Upper lobe of left lung (tissue), 6 donors: Measurements from ENCODE around the gene SCCPDH. TPM values are rescaled to one million over a fixed set of nuclear protein-coding genes. Genes with fewer than 3 reads are reported as not detected.

Experiments
- ATAC-seq, 2 donors: fragments of 200-7000 bp; cut with Tn5 transposase; one replicate each; pipeline ENCODE4 v1.9.1; 2022; ENCODE audit warnings: mild to moderate bottlenecking in 2 of 2, moderate library complexity in 2 of 2; ENCODE audit not compliant: low FRiP score in 2 of 2
- DNase-seq, 2 donors: peaks; one replicate each; pipeline ENCODE4 v3.0.0-alpha.2; 2019 to 2020
- H3K27ac ChIP-seq, 4 donors: fragments of 200-600 bp; sonication (generic); one replicate each; pipeline ENCODE4 v1.5.1; 2016 to 2019
- H3K27me3 ChIP-seq, 4 donors: fragments of 200-600 bp; sonication (generic); one replicate each; pipeline ENCODE4 v1.5.1; 2017 to 2019
- H3K36me3 ChIP-seq, 4 donors: fragments of 200-600 bp; sonication (generic); one replicate each; pipeline ENCODE4 v1.5.1; 2016 to 2019
- H3K4me1 ChIP-seq, 4 donors: fragments of 200-600 bp; sonication (generic); one replicate each; pipeline ENCODE4 v1.5.1; 2018 to 2019
- H3K4me3 ChIP-seq, 4 donors: fragments of 200-600 bp; sonication (generic); one replicate each; pipeline ENCODE4 v1.5.1; 2017 to 2019; ENCODE audit warnings: mild to moderate bottlenecking in 2 of 4, moderate library complexity in 1 of 4
- H3K9me3 ChIP-seq, 4 donors: fragments of 200-600 bp; sonication (generic); one replicate each; pipeline ENCODE4 v1.5.1; 2018 to 2019
- EP300 ChIP-seq, 4 donors: sonication (generic); formaldehyde crosslinking; IDR thresholded peaks; one replicate each; pipeline ENCODE4 v1.5.1; 2017; ENCODE audit warnings: antibody characterized with exemption in 4 of 4, control low read depth in 2 of 4
- POLR2A ChIP-seq, 4 donors: fragments of 450-650 bp; IDR thresholded peaks; one replicate each; pipeline ENCODE4 v1.5.1; 2016 to 2017; ENCODE audit warnings: antibody characterized with exemption in 4 of 4, mild to moderate bottlenecking in 2 of 4
- POLR2AphosphoS5 ChIP-seq, 2 donors: sonication (generic); formaldehyde crosslinking; IDR thresholded peaks; one replicate each; pipeline ENCODE4 v1.5.1; 2017; ENCODE audit warnings: antibody characterized with exemption in 2 of 2
- WGBS, 2 donors: methylation state at CpG; one replicate each; pipeline ENCODE4 v1.1.5; 2017 to 2018; 5-methylcytosine and 5-hydroxymethylcytosine counted together
- total RNA-seq, 6 donors: library from RNA; depleted of rRNA in 4 of 6; stranded (reverse); fragments of >200 nt in 4 of 6; gene quantifications; one replicate each; pipeline versions ENCODE4 v1.1.0 to v1.2.1, GENCODE V29; 2016 to 2021
- TF ChIP-seq, protein P1 (sequence below), 6 experiments: fragments of 450-650 bp in 4 of 6; fragments of 200-600 bp in 2 of 6; sonication (generic) in 2 of 6; IDR thresholded peaks; one replicate each; pipeline ENCODE4 v1.5.1; 2016 to 2019; ENCODE audit warnings: antibody characterized with exemption in 6 of 6
- donor health status: DM: no; HTN: no; CAD: no; lungs with moderate emphysema.
- donor health status: DM: no; HTN: yes; CAD: no; lungs with severe emphysema.

SCCPDH gene
- total RNA-seq, 6 donors from 2014 or later: 16.8 to 30.3 (median 23.1) TPM

DNA sequence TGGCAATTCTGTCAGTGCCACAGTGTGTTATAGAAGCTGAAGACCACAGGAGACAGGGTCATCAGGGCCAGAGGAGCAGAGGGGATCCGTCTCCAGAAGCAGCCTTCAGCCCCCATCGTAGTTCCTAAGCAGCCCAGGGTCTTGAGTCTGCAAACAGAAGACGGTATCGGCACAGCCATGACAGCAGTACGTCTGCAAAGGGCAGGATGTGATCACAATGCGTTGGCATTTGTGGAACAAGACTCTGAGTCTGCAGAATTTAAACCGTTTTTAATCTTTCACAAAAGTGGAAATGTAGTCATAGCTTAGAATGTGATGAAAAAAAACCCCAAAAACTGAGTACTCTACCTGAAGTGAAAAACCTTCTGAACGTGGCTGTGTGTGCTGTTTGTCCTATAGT is 44.0 kb upstream of the SCCPDH start:
- 58% methylated on average over 8 of the region's 8 CpGs for WGBS, 2 donors
- Histone ChIP-seq H3K4me3 (no peak overlapping the region), H3K27ac (no peak overlapping the region), H3K4me1 (peaks cover 0 to 3% (median 0%) of the 10 kb centered on the region in 4 donors), H3K27me3 (no peaks in the 10 kb centered on the region), H3K36me3 (no peaks in the 10 kb centered on the region), H3K9me3 (no peaks in the 10 kb centered on the region)
- TF ChIP-seq POLR2A (IDR thresholded peaks at IDR 0.05) (no peak), POLR2AphosphoS5 (IDR thresholded peaks at IDR 0.05) (no peak), EP300 (IDR thresholded peaks at IDR 0.05) (no peak)
- TF ChIP-seq, protein P1, sequence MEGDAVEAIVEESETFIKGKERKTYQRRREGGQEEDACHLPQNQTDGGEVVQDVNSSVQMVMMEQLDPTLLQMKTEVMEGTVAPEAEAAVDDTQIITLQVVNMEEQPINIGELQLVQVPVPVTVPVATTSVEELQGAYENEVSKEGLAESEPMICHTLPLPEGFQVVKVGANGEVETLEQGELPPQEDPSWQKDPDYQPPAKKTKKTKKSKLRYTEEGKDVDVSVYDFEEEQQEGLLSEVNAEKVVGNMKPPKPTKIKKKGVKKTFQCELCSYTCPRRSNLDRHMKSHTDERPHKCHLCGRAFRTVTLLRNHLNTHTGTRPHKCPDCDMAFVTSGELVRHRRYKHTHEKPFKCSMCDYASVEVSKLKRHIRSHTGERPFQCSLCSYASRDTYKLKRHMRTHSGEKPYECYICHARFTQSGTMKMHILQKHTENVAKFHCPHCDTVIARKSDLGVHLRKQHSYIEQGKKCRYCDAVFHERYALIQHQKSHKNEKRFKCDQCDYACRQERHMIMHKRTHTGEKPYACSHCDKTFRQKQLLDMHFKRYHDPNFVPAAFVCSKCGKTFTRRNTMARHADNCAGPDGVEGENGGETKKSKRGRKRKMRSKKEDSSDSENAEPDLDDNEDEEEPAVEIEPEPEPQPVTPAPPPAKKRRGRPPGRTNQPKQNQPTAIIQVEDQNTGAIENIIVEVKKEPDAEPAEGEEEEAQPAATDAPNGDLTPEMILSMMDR (IDR thresholded peaks at IDR 0.05): no peak
- ATAC-seq: no peak
- no peak for DNase-seq

- 87 to 91% methylated on average over 10 of the region's 10 CpGs for WGBS, 2 donors
- Histone ChIP-seq H3K27ac (no peak overlapping the region), H3K4me1 (peaks cover 0 to 3% (median 0%) of the 10 kb centered on the region in 4 donors), H3K9me3 (no peaks in the 10 kb centered on the region), H3K36me3 (no peaks in the 10 kb centered on the region), H3K4me3 (no peak overlapping the region), H3K27me3 (no peaks in the 10 kb centered on the region)
- no peak for DNase-seq
- no peak for ATAC-seq
- TF ChIP-seq POLR2A (IDR thresholded peaks at IDR 0.05): no peak
- no peak for TF ChIP-seq EP300 (IDR thresholded peaks at IDR 0.05)
- no peak for TF ChIP-seq POLR2AphosphoS5 (IDR thresholded peaks at IDR 0.05)
- TF ChIP-seq, protein P1 (IDR thresholded peaks at IDR 0.05): no peak
These were observed 43.5 kb upstream of the SCCPDH start for GRCh38 chr1:246680696-246681130.

DNA sequence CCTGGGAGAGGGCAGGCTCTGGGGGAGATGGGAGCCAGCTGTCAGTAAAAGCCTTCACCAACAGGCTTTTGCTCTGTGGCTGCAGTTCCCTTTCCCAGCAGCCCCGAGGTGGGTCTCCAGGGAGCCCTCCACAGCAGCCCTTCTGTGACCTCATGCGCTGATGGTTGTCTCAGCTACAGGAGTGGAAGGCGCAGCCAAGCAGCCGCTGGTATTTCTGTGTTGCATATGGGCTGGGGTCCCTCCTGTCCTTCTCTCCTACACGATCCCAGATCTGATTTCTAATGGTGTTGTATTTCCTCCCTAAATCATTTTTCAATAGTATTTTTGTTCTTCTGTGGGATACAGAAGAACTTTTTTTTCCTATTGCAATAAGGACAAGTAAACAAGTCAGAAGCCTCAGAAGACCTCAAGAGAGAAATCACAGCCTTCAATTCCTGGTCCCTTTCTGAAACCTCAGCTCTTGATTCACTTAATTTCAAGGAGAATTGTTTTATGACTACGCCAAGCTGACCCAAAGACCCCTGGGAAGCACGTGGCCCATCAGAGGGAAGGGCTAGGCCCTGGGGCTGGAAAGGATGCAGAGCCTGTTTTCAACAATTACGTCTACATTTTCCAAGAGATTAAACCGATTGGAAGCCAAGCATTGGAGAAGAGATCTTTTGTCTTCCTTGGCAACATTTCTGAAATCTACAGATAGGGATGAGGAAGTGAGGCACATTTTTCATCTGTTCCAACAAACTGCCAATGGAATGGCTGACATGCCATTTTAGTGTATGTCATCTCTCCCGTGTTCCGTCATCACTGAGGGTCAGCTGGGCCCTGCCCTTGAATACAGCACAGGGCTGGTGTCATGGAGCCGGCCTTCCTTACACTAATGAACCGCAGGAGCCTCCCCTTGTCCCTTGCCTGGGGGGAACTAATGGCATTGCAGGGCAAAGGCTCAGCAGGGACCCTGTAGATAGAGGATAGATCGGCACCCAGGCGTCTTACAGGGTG is 42.0 kb upstream of the SCCPDH start:
- Histone ChIP-seq H3K27ac (no peak overlapping the region), H3K4me3 (no peak overlapping the region), H3K9me3 (no peaks in the 10 kb centered on the region), H3K4me1 (peaks cover 0 to 3% (median 0%) of the 10 kb centered on the region in 4 donors), H3K27me3 (no peaks in the 10 kb centered on the region), H3K36me3 (no peaks in the 10 kb centered on the region)
- 66 to 78% methylated on average over 13 to 15 of the region's 15 CpGs for WGBS, 2 donors
- TF ChIP-seq POLR2A (IDR thresholded peaks at IDR 0.05): no peak
- no peak for TF ChIP-seq POLR2AphosphoS5 (IDR thresholded peaks at IDR 0.05)
- no peak for TF ChIP-seq EP300 (IDR thresholded peaks at IDR 0.05)
- TF ChIP-seq, protein P1 (IDR thresholded peaks at IDR 0.05): no peak
- DNase-seq: no peak
- no peak for ATAC-seq

- no peak for DNase-seq
- TF ChIP-seq, protein P1 (IDR thresholded peaks at IDR 0.05): no peak
- no peak for TF ChIP-seq EP300 (IDR thresholded peaks at IDR 0.05)
- no peak for TF ChIP-seq POLR2AphosphoS5 (IDR thresholded peaks at IDR 0.05)
- TF ChIP-seq POLR2A (IDR thresholded peaks at IDR 0.05): no peak
- Histone ChIP-seq H3K9me3 (no peaks in the 10 kb centered on the region), H3K4me3 (no peak overlapping the region), H3K36me3 (no peaks in the 10 kb centered on the region), H3K27me3 (no peaks in the 10 kb centered on the region), H3K27ac (no peak overlapping the region), H3K4me1 (peaks cover 0 to 3% (median 0%) of the 10 kb centered on the region in 4 donors)
- ATAC-seq: no peak
- 88 to 90% methylated on average over 9 of the region's 9 CpGs for WGBS, 2 donors
These were observed 40.7 kb upstream of the SCCPDH start for GRCh38 chr1:246683521-246683920.
